ENCODE data around the gene TMC4. TPM values are rescaled to one million over a fixed set of nuclear protein-coding genes. Genes with fewer than 3 reads are reported as not detected.

The TMC4 gene
- total RNA-seq, 4 donors from 2014 or later = 0.17 to 2.4 (median 1.1) TPM; not detected in 1

DNA sequence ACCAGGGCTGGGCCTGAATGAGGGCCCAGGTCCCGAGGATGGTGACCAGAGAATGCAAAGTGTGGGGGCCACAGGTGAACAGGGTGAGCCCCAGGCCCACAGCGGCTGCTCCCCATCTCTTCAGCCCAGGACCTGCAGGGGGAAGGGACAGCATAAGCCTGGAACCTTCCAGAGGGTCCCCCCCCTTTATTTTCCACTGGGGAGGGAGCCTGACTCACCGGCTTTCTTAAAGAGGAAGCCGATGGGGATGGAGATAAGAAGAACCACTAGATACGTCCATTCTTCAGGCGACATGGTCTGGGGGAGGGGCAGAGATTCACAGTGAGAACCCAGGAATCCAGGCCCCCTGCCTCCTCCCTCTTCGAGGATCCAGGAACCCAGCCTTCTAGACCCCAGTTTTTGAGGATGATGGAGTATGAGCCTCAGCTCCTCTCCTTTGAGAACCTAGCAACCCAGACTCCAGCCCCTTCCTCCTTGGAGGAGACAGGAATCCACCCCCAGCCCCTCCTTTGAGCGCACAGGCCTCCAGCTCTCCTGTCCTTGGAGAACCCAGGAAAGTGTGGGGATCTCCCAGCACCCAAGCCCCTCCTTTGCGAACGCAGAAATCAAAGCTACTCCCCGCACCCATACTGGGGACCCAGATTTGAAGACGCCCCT lies 15.4 kb upstream of the TMC4 start:
- TF ChIP-seq CTCF (IDR thresholded peaks at IDR 0.05; ENCODE audit: low read depth) = no peak

DNA sequence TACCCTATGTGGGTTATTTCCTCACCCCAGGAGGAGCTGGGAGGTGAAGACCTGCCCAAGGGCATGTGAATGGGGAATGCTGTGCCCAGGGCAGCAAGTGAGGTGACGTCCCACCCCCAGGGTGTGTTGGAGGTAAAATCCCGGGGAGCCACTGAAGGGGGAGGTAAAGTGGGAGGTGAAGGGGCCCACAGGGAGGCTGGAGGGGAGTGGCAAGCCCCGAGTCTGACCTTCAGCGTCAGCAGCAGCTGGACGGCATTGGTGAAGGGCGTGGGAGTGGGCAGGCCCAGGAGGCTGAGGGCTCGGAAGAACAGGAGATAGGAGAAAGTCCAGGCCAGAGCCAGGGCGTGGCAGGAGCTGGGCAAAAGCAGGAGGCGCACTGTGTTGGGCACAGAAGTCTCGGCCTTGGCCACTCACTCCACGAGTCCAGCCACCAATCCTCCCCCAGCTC lies 14.0 kb upstream of the TMC4 start:
- no peak for TF ChIP-seq CTCF (IDR thresholded peaks at IDR 0.05; ENCODE audit: low read depth)

- no peak for TF ChIP-seq CTCF (IDR thresholded peaks at IDR 0.05; ENCODE audit: low read depth)
Observed at GRCh38 chr19:54186351-54186750, 13.4 kb upstream of the TMC4 start.

DNA sequence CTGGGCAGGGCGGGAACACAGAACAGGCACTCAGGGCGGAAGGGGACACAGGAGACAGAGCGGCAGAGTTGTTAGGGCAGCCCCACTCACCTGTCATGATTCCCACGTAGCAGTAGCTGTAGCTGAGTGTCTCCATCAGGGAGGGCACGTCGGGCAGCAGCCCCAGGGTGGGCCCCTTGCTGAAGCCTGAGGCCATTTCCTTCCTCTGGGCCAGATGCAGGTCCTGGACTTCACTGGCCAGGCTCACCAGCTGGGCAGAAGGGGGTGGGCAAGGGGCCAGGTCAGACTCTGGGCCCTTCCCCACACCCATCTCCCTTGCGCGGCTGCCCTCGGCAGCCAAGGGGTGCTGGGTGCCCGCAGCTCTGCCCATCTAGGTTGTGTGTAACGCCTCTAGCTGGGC lies 10.5 kb upstream of the TMC4 start:
- no peak for TF ChIP-seq CTCF (IDR thresholded peaks at IDR 0.05; ENCODE audit: low read depth)

DNA sequence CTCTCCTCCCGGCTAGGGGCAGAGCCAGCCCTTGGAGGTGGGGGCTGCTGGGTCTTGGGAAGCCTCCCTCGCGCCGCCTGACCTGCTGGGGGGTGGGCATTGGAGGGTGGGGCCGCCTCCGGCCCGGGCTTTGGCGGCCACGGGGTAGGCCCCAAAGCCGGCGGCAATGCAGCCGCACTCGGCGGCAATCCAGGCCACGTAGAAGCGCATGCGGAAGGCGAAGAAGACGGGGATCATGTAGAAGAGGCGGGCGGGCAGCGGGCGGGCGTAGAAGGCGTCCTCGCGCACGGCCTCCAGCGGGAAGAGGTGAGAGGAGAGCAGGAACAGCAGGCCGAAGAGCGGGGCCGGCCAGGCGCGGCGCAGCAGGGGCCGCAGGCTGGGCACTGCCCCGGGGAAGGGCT lies 7.7 kb upstream of the TMC4 start:
- no peak for TF ChIP-seq CTCF (IDR thresholded peaks at IDR 0.05; ENCODE audit: low read depth)

DNA sequence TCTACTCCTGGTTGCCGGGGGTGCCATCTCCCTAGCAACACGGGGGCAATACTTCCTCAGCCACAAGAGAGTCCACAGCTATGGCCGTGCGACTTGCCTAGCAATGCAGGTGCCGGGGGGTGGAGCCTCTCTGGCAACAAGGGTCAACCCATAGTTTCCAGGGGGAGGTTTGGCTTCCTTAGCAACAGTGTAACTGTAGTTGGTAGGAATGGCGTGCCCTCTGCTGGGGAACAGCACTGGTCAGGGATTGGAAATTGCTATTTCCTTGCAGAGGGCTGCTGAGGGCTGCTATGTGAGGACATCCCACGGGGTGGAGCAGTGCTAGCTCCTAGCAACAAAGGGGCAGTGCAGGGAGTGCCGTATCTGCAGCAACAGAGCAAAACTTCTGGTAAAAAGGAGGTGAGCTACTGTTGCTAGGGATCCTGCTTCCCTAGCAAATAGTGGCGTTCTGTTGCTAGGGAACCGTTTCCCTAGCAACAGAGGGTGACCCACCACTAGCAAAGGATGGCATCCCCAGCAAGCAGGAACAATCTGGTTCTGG lies 7.0 kb upstream of the TMC4 start:
- no peak for TF ChIP-seq CTCF (IDR thresholded peaks at IDR 0.05; ENCODE audit: low read depth)

DNA sequence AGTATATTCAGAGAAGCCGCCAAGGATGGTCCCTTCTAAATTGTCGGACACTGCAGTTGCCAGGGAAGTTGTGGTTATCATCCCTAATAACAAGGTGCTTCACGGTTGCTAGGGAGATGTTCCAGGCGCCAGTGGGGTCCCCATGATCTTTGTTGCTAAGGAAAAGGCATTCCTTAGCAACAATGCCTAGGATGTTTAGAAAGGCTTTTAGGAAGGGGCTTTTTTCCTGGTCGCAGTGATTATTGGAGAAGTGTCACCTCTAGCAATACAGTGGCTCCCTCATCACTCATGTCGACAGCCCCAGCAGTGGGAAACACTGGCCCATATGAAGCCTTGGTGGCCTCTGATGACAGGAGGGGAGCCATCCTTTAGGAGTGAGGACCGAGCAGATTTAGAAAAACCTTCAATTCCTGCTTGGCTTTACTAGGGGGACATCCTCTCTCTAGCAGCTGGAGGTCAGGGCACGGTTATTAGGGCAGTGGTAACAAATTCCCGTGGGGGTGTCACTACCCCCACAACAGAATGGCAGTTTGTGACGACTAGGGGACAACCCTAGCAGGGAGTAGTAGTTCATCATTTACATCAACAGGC lies 6.4 kb upstream of the TMC4 start:
- TF ChIP-seq CTCF (IDR thresholded peaks at IDR 0.05; ENCODE audit: low read depth) = no peak
